ENCODE measurements around the gene ZFP92. TPM values are rescaled to one million over a fixed set of nuclear protein-coding genes. Genes with fewer than 3 reads are reported as not detected.

Gene ZFP92
- total RNA-seq, 2 experiments from 2014 or later = 1.7 to 1.9 TPM

DNA sequence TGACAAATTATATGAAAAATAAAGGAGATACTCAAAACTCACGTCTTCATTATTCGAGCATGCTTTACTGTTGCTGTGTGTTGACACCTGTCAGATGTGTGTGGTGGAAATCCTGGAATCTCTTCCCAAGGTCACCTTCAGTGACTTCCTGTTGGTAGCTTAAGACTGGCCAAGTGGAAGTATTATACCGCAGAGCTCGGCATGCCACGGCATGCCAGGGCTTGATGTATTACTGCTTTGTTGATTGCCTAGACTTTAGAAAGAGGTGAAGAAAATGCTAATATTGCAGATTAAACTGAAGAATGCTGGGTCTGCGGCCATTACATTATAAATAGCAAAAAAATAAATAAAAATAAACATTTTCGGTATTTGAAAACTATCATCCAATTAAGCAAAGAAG lies 30.0 kb downstream of the ZFP92 start:
- POLR2A ChIA-PET = no interaction called here
- H3K9me3 Mint-ChIP-seq = no peaks in the 10 kb centered on the region

DNA sequence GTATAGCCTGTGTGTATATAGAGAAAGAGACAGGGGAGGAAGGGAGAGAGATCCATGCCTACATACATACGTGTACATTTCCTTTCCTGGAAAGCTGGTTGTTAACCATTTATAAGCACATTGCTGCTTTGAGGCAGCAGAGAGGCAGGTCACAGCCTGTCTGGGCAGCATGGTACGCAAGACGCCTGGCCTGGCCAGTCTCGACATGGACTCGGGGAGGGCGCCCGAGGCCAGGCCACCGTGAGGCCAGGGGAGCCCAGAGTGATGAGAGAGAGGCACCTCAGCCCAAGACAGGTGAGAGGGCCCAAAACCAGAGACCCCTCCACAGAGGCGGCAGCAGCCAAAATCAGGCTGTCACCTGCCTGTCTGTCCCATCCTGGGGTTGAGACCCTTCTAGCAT lies 30.7 kb downstream of the ZFP92 start:
- Mint-ChIP-seq H3K4me1 (no peaks in the 10 kb centered on the region), H3K4me3 (no peak overlapping the region), H3K27ac (no peak overlapping the region), H3K27me3 (peaks cover 10% of the 10 kb centered on the region), H3K9me3 (no peaks in the 10 kb centered on the region), H3K36me3 (ENCODE audit: low read depth) (no peaks in the 10 kb centered on the region)
- ChIA-PET POLR2A (no interaction called here), CTCF (no interaction called here)
- DNase-seq = no peak

More for the DNA sequence above, 30.0 kb downstream of the ZFP92 start:
- H3K4me1 Mint-ChIP-seq = no peaks in the 10 kb centered on the region
- no peak for DNase-seq
- CTCF ChIA-PET = interaction anchor here (1.0 to 1.1 kb wide), 2 partner anchors 30 to 158 kb away, joined by 3 read pairs; partner anchors contain the start of gene HAUS7
- H3K27me3 Mint-ChIP-seq = peaks cover 12% of the 10 kb centered on the region
- no peak overlapping the region for H3K27ac Mint-ChIP-seq
- no peak overlapping the region for H3K4me3 Mint-ChIP-seq
- H3K36me3 Mint-ChIP-seq (ENCODE audit: low read depth) = no peaks in the 10 kb centered on the region

DNA sequence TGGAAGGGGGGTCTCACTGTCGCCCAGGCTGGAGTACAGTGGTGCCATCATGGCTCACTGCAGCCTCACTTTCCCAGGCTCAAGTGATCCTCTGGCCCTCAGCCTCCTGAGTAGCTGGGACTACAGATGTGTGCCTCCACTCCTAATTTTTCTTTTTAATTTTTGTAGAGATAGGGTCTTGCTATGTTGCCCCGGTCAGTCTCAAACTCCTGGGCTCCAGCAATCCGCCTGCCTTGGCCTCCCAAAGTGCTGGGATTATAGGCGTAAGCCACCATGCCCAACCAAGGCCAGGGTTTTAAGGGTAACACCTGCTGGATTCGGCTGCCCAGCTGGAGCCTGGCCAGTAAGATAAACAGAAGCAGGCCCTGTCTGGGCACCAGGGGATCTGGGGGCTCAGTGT lies 31.2 kb downstream of the ZFP92 start:
- Mint-ChIP-seq H3K36me3 (ENCODE audit: low read depth) (no peaks in the 10 kb centered on the region), H3K9me3 (no peaks in the 10 kb centered on the region), H3K27me3 (peaks cover 10% of the 10 kb centered on the region), H3K4me1 (no peaks in the 10 kb centered on the region), H3K4me3 (no peak overlapping the region), H3K27ac (no peak overlapping the region)
- DNase-seq = no peak
- POLR2A ChIA-PET = no interaction called here
- CTCF ChIA-PET = no interaction called here

DNA sequence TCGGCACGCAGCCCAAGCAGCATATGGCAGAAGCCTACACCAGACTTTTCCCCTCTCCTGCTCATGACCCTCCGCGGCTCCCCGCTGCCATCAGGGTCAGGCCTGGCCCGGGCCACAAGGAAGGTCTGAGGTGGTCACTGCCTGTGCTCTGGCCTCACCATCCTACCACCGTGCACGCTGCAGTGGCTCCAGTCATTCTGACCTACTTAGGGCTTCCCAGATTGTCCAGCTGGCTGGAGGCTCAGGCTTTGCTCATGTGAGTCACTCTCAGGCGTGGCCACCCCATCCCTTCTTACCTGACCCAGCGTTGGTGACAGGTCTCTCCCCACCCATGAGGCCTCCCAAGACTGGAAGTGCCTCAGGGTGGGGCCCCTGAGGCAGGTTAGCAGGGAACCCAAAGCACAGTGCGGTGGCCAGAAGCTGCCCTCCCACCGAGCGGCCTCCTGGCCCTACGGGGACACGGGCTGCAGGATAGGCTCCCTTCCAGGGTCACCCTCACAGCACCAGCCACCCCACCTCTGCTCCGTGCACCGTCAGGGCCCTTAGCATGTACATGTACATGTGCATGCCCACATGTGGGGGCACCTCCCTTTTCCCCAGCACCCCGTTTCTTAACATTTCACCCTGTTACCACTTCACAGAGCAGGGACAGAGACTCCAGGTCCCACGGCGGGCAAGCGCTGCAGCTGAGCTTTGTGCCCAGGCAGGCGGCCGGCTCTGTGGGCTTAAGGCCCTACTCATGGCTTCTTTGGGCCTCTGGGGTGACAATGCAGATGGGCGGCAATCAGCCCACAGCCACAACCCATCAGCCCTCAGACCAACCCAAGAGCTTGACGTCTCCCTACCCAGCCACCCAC lies 32.4 kb downstream of the ZFP92 start:
- H3K27me3 Mint-ChIP-seq = peaks cover 5% of the 10 kb centered on the region
- no peaks in the 10 kb centered on the region for H3K36me3 Mint-ChIP-seq (ENCODE audit: low read depth)
- POLR2A ChIA-PET = no interaction called here
- H3K4me1 Mint-ChIP-seq = no peaks in the 10 kb centered on the region
- no peak for DNase-seq
- no peaks in the 10 kb centered on the region for H3K9me3 Mint-ChIP-seq
- no peak overlapping the region for H3K27ac Mint-ChIP-seq
- no peak overlapping the region for H3K4me3 Mint-ChIP-seq
- CTCF ChIA-PET = no interaction called here

DNA sequence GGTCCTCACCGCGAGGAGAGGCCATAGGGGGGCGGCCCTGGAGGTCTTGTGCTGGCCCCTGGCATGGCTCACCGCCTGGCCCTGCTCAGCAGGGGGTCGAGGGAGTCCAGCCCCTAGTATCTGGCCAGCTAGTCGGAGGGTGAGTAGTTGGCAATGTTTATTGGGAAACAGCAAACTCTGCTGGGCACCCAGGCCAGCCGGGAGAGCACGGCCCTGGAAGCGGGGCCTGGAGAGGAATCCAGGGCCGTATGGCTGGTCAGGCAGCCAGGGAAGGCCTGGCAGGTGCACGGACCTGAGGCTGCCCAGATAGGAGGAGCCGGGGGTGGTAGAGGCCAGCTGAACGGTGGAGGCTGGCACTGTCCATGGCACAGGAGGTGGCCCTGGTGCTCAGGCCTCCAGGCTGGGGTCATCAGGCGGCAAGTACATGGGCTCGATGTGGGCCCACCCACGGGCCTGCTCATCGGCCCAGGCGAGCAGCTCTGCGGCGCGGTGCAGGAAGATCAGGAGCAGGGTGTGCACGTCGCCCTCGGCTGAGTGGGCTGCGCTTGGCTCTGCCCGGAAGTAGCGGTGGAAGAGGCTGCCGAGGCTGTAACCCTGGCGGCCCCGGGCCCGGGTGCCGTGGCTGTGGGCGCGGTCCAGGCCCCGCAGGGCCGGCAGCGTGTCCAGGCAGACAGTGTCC lies 33.2 kb downstream of the ZFP92 start:
- DNase-seq = no peak
- no peaks in the 10 kb centered on the region for H3K4me1 Mint-ChIP-seq
- POLR2A ChIA-PET = no interaction called here
- H3K36me3 Mint-ChIP-seq (ENCODE audit: low read depth) = no peaks in the 10 kb centered on the region
- CTCF ChIA-PET = no interaction called here
- H3K27me3 Mint-ChIP-seq = peaks cover 3% of the 10 kb centered on the region
- H3K9me3 Mint-ChIP-seq = no peaks in the 10 kb centered on the region
- no peak overlapping the region for H3K27ac Mint-ChIP-seq
- H3K4me3 Mint-ChIP-seq = no peak overlapping the region

DNA sequence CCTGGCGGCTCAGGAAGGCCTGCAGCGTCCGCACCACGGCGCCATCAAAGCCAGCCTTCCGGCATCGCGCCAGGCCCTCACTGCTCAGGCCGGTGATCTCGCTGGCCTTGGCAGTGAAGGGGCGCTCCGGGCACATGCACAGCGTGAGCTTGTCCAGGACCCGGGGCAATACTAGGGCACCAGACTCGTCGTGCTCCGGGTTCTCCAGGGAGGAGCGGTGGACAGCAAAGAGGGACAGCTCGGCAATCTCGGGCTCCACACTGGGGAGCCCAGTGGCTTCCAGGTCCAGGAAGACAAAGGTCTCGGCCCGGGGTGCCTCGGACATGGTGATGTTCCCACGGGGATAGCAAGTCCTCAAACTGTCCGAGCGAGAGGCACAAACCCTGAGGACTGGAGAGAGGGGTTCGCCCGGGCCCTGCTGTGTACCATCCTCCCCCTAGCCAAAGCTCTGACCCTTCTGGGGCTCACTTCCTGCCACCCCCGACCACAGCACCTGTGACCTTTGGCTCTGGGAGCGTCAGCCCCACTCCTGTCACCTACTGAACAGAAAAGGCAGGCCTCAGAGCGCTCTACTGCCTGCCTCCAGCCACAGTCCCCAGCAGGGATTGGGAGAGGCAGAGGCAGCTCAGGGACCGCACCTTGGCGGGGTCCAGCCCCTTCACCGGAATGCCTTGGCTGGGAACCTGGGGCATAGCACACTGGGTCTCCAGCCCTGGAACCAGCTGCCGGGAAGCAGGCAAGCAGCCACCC lies 34.0 kb downstream of the ZFP92 start:
- Mint-ChIP-seq H3K4me3 (no peak overlapping the region), H3K9me3 (no peaks in the 10 kb centered on the region)
- CTCF ChIA-PET = no interaction called here

DNA sequence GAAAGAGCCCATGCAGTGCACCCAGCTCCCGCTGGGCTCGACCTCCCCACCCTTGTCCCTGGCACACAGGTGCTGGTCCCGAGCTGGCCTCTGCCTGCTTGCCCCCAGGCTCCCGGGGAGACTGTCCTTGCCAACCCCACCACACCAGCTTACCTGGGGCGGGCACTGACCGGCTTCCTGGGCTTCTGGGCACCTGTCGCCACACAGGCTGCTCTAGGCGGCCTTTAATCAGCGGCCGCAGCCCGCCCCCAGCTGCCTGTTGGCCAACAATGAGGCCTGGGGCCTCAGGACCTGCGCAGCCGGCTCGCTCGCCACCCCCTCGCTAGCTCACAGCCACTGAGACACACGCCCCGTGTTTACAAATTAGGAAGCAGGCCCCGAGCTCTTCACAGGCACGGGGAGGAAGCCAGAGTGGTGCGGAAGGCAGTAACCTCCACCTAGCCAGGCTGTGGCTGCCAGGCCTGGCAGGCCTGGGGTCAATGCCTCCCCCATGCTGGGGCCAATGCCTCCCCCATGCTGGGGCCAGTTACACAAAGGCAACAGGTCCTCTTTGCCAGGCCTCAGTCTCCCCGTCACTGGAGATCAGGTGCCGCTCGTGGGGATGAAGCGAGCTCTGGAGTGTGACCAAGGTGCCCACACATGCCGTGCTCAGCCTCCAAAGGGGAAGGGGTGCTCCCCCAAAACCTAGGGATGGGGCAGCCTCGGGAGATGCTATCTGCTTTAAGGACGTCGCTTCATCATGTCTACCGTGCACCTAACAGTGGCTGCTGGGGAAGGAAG lies 34.8 kb downstream of the ZFP92 start, which contains the start of gene TREX2:
Gene TREX2, minus strand, starts transcription at position 201 of the 780 bp plus-strand sequence. CDS start 626 bp downstream, outside the sequence.
- Mint-ChIP-seq H3K4me1 (no peaks in the 10 kb centered on the region), H3K27ac (no peak within 1 kb of the TSS)
- POLR2A ChIA-PET = no interaction called here

More for the DNA sequence above, 34.0 kb downstream of the ZFP92 start:
- Mint-ChIP-seq H3K4me1 (no peaks in the 10 kb centered on the region), H3K36me3 (ENCODE audit: low read depth) (no peaks in the 10 kb centered on the region), H3K27ac (no peak overlapping the region), H3K27me3 (no peaks in the 10 kb centered on the region)
- POLR2A ChIA-PET = no interaction called here
- no peak for DNase-seq

DNA sequence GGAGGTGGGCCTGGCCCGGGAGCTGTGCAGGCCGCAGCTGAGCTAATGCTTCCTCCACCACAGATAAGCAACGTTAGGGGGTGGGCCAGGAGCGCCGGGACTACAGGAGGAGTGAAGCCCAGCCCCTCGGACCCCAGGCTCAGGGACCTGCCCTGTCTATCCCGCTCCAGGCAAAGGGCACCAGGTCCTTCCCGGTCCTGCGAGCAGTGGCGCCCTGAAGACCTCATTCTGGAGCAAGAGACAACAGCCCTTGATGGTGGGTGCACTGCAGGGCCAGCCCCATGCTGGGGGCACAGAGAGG lies 35.3 kb downstream of the ZFP92 start:
- no peak for DNase-seq
- no peaks in the 10 kb centered on the region for H3K27me3 Mint-ChIP-seq
- no peaks in the 10 kb centered on the region for H3K9me3 Mint-ChIP-seq
- H3K4me3 Mint-ChIP-seq = no peak overlapping the region
- H3K36me3 Mint-ChIP-seq (ENCODE audit: low read depth) = no peaks in the 10 kb centered on the region
- ChIA-PET POLR2A (no interaction called here), CTCF (no interaction called here)
- H3K27ac Mint-ChIP-seq = no peak overlapping the region
- no peaks in the 10 kb centered on the region for H3K4me1 Mint-ChIP-seq

More for the DNA sequence above, 34.8 kb downstream of the ZFP92 start, which contains the start of gene TREX2:
- Mint-ChIP-seq H3K27me3 (no peaks in the 10 kb centered on the region), H3K9me3 (no peaks in the 10 kb centered on the region), H3K4me3 (no peak within 1 kb of the TSS), H3K36me3 (ENCODE audit: low read depth) (no peaks in the 10 kb centered on the region)
- CTCF ChIA-PET = no interaction called here
- no peak for DNase-seq

DNA sequence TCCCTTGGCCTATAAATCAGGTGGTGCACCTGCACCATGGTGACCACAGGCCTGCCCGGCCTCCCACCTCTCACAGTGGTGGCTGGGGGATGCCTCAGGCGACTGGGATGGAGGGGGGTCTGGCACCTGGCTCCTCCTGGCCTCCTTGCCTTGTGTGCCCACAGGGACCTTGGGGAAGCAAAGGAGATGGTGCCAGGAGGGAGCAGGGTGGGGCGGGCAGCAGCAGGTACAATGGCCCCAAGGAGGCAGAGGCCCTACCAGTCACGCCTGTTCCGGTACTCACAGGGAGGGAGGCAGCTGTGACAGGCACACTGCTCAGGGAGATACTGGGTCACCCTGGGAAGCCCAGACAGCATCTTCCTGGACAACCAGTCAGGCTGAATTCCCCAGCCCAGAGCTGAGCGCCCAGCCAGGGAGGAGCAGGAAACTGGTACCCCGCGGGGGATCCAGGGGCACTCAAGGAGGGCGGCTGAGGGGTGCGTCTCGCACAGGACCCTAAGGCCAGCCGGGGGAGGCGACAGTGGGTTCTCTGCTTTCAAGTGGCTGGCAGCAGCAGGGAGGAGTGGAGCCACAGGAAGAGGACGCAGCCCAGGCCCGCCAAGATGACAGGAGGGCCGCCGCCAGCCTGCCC lies 35.8 kb downstream of the ZFP92 start:
- no peaks in the 10 kb centered on the region for H3K27me3 Mint-ChIP-seq
- ChIA-PET CTCF (no interaction called here), POLR2A (no interaction called here)
- no peak overlapping the region for H3K27ac Mint-ChIP-seq
- H3K4me3 Mint-ChIP-seq = no peak overlapping the region
- no peak for DNase-seq
- no peaks in the 10 kb centered on the region for H3K9me3 Mint-ChIP-seq
- H3K4me1 Mint-ChIP-seq = no peaks in the 10 kb centered on the region
- H3K36me3 Mint-ChIP-seq (ENCODE audit: low read depth) = no peaks in the 10 kb centered on the region

DNA sequence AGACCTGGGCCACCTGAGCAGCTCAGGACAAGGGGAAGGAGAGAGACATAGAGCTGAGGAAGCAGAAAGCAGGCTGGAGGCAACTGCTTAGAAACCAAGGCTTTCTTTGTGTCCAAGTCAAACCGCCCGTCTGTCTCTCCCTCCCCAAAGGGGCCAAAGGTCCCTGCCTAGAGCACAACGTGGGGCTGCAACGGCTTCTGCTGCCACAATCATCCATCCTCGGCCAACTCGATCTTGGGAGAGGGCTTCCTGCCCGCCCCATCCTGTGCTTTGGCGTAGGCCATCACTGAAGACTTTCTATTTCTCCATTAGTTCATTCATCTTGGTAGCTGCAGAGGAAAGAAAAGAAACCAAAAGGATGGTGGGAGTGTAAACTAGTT lies 36.3 kb downstream of the ZFP92 start:
- POLR2A ChIA-PET = no interaction called here
- no peaks in the 10 kb centered on the region for H3K27me3 Mint-ChIP-seq

DNA sequence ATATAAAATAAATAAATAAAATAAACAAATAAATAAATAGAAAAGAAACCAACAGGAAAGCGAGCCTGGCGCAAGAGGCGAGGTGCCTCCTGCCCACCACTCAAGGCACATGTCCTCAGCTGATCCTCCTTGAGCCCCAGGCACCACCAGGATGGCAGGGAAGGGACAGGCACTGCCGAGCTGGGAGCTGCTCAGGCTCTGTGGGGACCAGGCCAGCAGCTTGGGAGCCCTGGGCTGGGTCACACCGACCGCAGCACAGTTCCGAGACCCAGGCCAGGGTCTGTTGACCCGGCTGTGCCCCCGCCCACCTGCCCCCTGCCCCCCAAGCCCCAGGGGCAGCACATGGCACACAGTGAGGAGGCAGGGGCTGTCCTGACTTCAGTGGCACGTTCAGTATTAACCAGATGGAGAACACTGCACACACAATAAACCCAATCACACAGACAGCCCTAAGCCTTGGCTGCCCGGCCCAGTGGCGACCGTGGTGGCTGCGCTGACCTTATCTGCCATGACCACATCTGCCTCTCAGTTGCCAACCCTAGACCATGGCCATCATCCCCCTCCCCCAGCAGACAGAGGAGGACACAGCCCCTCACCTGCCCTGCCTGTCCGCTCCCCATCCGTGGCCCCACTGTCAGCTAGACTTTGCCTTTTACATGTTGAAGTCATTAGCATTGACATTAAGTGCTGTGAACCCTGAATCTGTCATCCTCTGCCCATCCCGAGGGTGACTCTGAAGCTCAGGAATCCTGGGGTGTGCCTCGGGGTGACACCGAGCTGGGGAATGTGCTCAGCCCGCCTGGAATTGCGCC lies 37.5 kb downstream of the ZFP92 start:
- POLR2A ChIA-PET = no interaction called here
- Mint-ChIP-seq H3K27me3 (no peaks in the 10 kb centered on the region), H3K9me3 (no peaks in the 10 kb centered on the region), H3K27ac (no peak overlapping the region), H3K36me3 (ENCODE audit: low read depth) (no peaks in the 10 kb centered on the region), H3K4me1 (no peaks in the 10 kb centered on the region), H3K4me3 (no peak overlapping the region)
- CTCF ChIA-PET = no interaction called here
- DNase-seq = no peak

More for the DNA sequence above, 36.3 kb downstream of the ZFP92 start:
- CTCF ChIA-PET = no interaction called here
- Mint-ChIP-seq H3K36me3 (ENCODE audit: low read depth) (no peaks in the 10 kb centered on the region), H3K4me1 (no peaks in the 10 kb centered on the region), H3K9me3 (no peaks in the 10 kb centered on the region), H3K4me3 (no peak overlapping the region), H3K27ac (no peak overlapping the region)
- DNase-seq = no peak

All from activated CD4-positive, alpha-beta memory T cell treated with anti-CD3 and anti-CD28 coated beads, Interleukin-2, amount 10 ng/mL, durations not matched to agents 7 days and 5 days (primary cell).